GM21447 (cell line): ENCODE results near the gene DCAF4.

Experiments used
- ATAC-seq: cut with Tn5 transposase; IDR thresholded peaks from one replicate; pipeline ENCODE4 v1.9.1; 2021; ENCODE audit not compliant: unreplicated experiment

The DCAF4 gene

GRCh38 chr14:72926292-72927028 lies at the start of gene DCAF4:
TSS of gene DCAF4 (plus strand) at chr14:72926464. CDS start at chr14:72937979, 11,515 bp downstream.
- peak; percentile 98 for ATAC-seq

GRCh38 chr14:72876710-72877063 lies 49.6 kb upstream of the DCAF4 start:
- no peak for ATAC-seq

- ATAC-seq: no peak
These were observed 47.5 kb upstream of the DCAF4 start for GRCh38 chr14:72878746-72879145.

GRCh38 chr14:72879431-72879830 lies 46.8 kb upstream of the DCAF4 start:
- ATAC-seq: no peak

GRCh38 chr14:72880164-72880563 lies 46.1 kb upstream of the DCAF4 start:
- no peak for ATAC-seq

- ATAC-seq: no peak
These were observed 45.4 kb upstream of the DCAF4 start for GRCh38 chr14:72880820-72881219.

GRCh38 chr14:72881543-72881942 lies 44.7 kb upstream of the DCAF4 start:
- no peak for ATAC-seq

GRCh38 chr14:72882047-72882446 lies 44.2 kb upstream of the DCAF4 start:
- no peak for ATAC-seq

GRCh38 chr14:72882463-72882862 lies 43.8 kb upstream of the DCAF4 start:
- ATAC-seq: no peak

- no peak for ATAC-seq
These were observed 43.2 kb upstream of the DCAF4 start for GRCh38 chr14:72883109-72883508.

- ATAC-seq: no peak
These were observed 42.3 kb upstream of the DCAF4 start for GRCh38 chr14:72883961-72884360.

- ATAC-seq: no peak
These were observed 41.9 kb upstream of the DCAF4 start for GRCh38 chr14:72884386-72884785.

- no peak for ATAC-seq
These were observed 38.8 kb upstream of the DCAF4 start for GRCh38 chr14:72887514-72887913.

- no peak for ATAC-seq
These were observed 38.1 kb upstream of the DCAF4 start for GRCh38 chr14:72888192-72888591.

- no peak for ATAC-seq
These were observed 37.5 kb upstream of the DCAF4 start for GRCh38 chr14:72888636-72889201.

GRCh38 chr14:72889366-72889765 lies 36.9 kb upstream of the DCAF4 start:
- no peak for ATAC-seq

- no peak for ATAC-seq
These were observed 34.6 kb upstream of the DCAF4 start for GRCh38 chr14:72891666-72892102.

GRCh38 chr14:72892103-72892878 lies 34.0 kb upstream of the DCAF4 start:
- ATAC-seq: no peak

- ATAC-seq: peak; percentile 4
These were observed 33.2 kb upstream of the DCAF4 start for GRCh38 chr14:72892879-72893635.

GRCh38 chr14:72893636-72894322 lies 32.5 kb upstream of the DCAF4 start, which contains the start of gene DPF3:
TSS of gene DPF3 (minus strand) at chr14:72894101. CDS start at chr14:72894088, 13 bp downstream.
- peak; percentile 98 for ATAC-seq

GRCh38 chr14:72894323-72894622 lies 32.0 kb upstream of the DCAF4 start:
- no peak for ATAC-seq
